Mesendoderm (in vitro differentiated cells): ENCODE results near the gene PKD2.
"Not testable (repeated sequence)": the region's sequence is repeated elsewhere in the genome, so short reads cannot be mapped to it uniquely, and the experiment has no call there.

Source experiments
- DNase-seq: peaks from one replicate; pipeline ENCODE4 v3.0.0; 2013
- H2AK5ac ChIP-seq: 2 replicates; pipeline ENCODE4 v1.6.1; 2013; ENCODE audit warnings: low read length, inconsistent platforms
- H2BK120ac ChIP-seq: 2 replicates; pipeline ENCODE4 v1.6.1; 2013; ENCODE audit warnings: low read depth, mild to moderate bottlenecking, low read length, moderate library complexity, mixed read lengths
- H2BK15ac ChIP-seq: replicated peaks from 2 replicates; pipeline ENCODE4 v1.6.1; 2013; ENCODE audit warnings: low read depth, mild to moderate bottlenecking, moderate library complexity
- H2BK5ac ChIP-seq: 2 replicates; pipeline ENCODE4 v1.6.1; 2013; ENCODE audit warnings: low read length, inconsistent platforms
- H3K18ac ChIP-seq: 2 replicates; pipeline ENCODE4 v1.6.1; 2013; ENCODE audit warnings: mild to moderate bottlenecking, low read length, mixed read lengths
- H3K23ac ChIP-seq: one replicate; pipeline ENCODE4 v1.6.1; 2013; ENCODE audit warnings: low read length
- H3K27ac ChIP-seq: 2 replicates; pipeline ENCODE4 v1.5.1; 2013; ENCODE audit warnings: low read depth, mild to moderate bottlenecking, inconsistent platforms, low read length, moderate library complexity
- H3K27me3 ChIP-seq: 2 replicates; pipeline ENCODE4 v1.6.1; 2013; ENCODE audit warnings: low read length, control low read depth, mild to moderate bottlenecking, inconsistent platforms; ENCODE audit not compliant: insufficient read depth, poor library complexity
- H3K36me3 ChIP-seq: 2 replicates; pipeline ENCODE4 v1.6.1; 2013; ENCODE audit warnings: low read length, inconsistent platforms; ENCODE audit not compliant: control insufficient read depth, insufficient read depth
- H3K4ac ChIP-seq: one replicate; pipeline ENCODE4 v1.6.1; 2013; ENCODE audit warnings: low read depth, mild to moderate bottlenecking, low read length, moderate library complexity
- H3K4me1 ChIP-seq: 2 replicates; pipeline ENCODE4 v1.6.1; 2013; ENCODE audit warnings: low read depth, low read length, inconsistent platforms; ENCODE audit not compliant: control insufficient read depth
- H3K4me2 ChIP-seq: 2 replicates; pipeline ENCODE4 v1.6.1; 2013; ENCODE audit warnings: low read length
- H3K4me3 ChIP-seq: 2 replicates; pipeline ENCODE4 v1.5.1; 2013; ENCODE audit warnings: mild to moderate bottlenecking, low read length
- H3K56ac ChIP-seq: one replicate; pipeline ENCODE4 v1.6.1; 2013; ENCODE audit warnings: low read length
- H3K79me1 ChIP-seq: 2 replicates; pipeline ENCODE4 v1.6.1; 2013; ENCODE audit warnings: low read length, inconsistent platforms
- H3K79me2 ChIP-seq: 2 replicates; pipeline ENCODE4 v1.6.1; 2013; ENCODE audit warnings: mild to moderate bottlenecking, low read length; ENCODE audit not compliant: control insufficient read depth, insufficient read depth
- H3K9ac ChIP-seq: 2 replicates; pipeline ENCODE4 v1.6.1; 2013; ENCODE audit warnings: low read length, inconsistent platforms
- H4K5ac ChIP-seq: one replicate; pipeline ENCODE4 v1.6.1; 2013; ENCODE audit warnings: low read length
- H4K8ac ChIP-seq: one replicate; pipeline ENCODE4 v1.6.1; 2013; ENCODE audit warnings: low read depth, mild to moderate bottlenecking, control low read depth, low read length, moderate library complexity
- WGBS: extraction: QIAGEN DNeasy Blood & Tissue Kit; methylation state at CpG from one replicate; pipeline ENCODE4 v1.1.7; 2013; ENCODE audit warnings: low lambda C conversion rate, missing lambda C conversion rate; ENCODE audit not compliant: insufficient coverage; ENCODE audit errors: extremely low coverage; 5-methylcytosine and 5-hydroxymethylcytosine counted together

The PKD2 gene

DNA sequence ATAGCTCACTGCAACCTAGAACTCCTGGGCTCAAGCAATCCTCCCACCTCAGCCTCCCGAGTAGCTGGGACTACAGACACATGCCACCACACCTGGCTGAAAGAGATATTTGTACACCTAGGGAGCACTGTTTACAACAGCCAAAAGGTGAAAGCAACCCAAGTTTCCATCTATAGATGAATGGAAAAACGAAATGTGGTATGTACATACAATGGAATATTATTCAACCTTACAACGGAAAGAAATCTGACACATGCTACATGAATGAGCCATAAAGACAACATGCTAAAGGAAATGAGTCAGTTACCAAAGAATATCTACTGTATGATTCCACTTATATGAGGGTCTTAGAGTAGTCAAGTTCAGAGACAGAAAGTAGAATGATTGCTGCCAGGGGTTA is 98.8 kb downstream of the PKD2 start:
- Histone ChIP-seq H2BK120ac (no peak overlapping the region), H3K27ac (no peak overlapping the region), H3K4ac (no peak overlapping the region), H3K4me3 (no peak overlapping the region), H2AK5ac (no peak overlapping the region), H3K36me3 (no peaks in the 10 kb centered on the region), H4K8ac (no peak overlapping the region), H3K79me1 (no peaks in the 10 kb centered on the region), H3K56ac (no peak overlapping the region), H2BK5ac (no peak overlapping the region), H3K4me1 (no peaks in the 10 kb centered on the region), H3K79me2 (no peaks in the 10 kb centered on the region), H3K27me3 (no peaks in the 10 kb centered on the region), H2BK15ac (no peak overlapping the region), H3K18ac (no peak overlapping the region), H4K5ac (no peak overlapping the region), H3K23ac (no peak overlapping the region), H3K9ac (no peak overlapping the region), H3K4me2 (no peak overlapping the region)
- no peak for DNase-seq
- no CpG with 5 or more reads among the region's 3 CpGs for WGBS

DNA sequence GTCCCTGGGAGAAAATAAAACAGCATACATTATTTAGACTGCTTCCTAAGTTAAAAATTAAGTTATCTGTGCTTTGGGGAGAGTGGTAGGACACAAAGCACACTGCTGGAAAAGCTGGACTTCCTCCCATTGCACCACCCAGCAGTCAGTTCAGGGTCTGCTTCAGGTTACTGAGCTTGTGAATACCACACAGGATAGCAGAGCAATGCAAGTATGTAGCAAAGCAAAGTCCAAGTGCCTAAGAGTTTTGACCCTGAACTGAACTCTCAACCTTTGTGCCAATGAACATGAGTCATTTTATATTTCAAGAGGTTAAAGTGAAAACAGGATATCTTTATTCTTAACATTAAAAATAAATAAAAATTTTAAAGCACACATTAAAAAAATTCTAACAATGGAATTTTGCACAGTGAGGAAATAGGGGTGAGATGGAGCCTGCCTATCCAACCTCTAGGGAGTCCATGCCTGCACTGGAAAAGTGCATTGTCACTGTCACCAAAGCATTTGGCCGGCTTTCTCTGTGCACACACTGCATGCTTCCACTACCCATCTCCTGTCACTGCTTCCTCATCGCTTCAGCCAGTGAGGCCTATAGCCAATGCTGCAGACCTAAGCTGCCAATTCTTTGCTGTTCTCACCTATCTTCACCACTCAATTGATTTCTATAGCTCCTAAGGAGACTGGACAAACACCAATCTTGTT is 100.1 kb downstream of the PKD2 start:
- Histone ChIP-seq H3K4me2 (no peak overlapping the region), H2BK5ac (no peak overlapping the region), H3K79me2 (no peaks in the 10 kb centered on the region), H3K4ac (no peak overlapping the region), H4K5ac (no peak overlapping the region), H3K27me3 (no peaks in the 10 kb centered on the region), H3K56ac (no peak overlapping the region), H3K79me1 (no peaks in the 10 kb centered on the region), H4K8ac (no peak overlapping the region), H3K4me1 (no peaks in the 10 kb centered on the region), H2BK15ac (no peak overlapping the region), H3K4me3 (no peak overlapping the region), H3K36me3 (no peaks in the 10 kb centered on the region), H3K27ac (no peak overlapping the region), H3K18ac (no peak overlapping the region), H2AK5ac (no peak overlapping the region), H3K9ac (no peak overlapping the region), H2BK120ac (no peak overlapping the region), H3K23ac (no peak overlapping the region)
- DNase-seq = no peak
- no CpG with 5 or more reads among the region's 2 CpGs for WGBS

DNA sequence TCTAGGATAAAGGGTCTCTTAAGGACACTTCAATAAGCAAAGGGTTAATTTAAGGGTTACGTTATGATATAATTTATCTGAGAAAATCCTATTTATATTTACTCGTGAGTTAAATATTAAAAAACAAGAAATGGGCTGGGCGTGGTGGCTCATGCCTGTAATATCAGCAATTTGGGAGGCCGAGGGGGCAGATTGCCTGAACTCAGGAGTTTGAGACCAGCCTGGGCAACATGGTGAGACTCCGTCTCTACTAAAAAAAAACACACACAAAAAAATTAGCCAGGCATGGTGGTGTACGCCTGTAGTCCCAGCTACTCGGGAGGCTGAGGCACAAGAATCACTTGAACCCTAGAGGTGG is 100.7 kb downstream of the PKD2 start:
- not testable (repeated sequence) for H2BK120ac ChIP-seq, DNase-seq, H3K36me3 ChIP-seq, H4K5ac ChIP-seq, H3K4me1 ChIP-seq, H3K4ac ChIP-seq, H3K4me3 ChIP-seq, H3K79me1 ChIP-seq, H3K79me2 ChIP-seq, H3K9ac ChIP-seq, H3K27me3 ChIP-seq, H4K8ac ChIP-seq, H3K4me2 ChIP-seq, H2BK5ac ChIP-seq, H3K18ac ChIP-seq, H2BK15ac ChIP-seq, H3K56ac ChIP-seq, H3K27ac ChIP-seq, H3K23ac ChIP-seq, H2AK5ac ChIP-seq
- no CpG with 5 or more reads among the region's 7 CpGs for WGBS

DNA sequence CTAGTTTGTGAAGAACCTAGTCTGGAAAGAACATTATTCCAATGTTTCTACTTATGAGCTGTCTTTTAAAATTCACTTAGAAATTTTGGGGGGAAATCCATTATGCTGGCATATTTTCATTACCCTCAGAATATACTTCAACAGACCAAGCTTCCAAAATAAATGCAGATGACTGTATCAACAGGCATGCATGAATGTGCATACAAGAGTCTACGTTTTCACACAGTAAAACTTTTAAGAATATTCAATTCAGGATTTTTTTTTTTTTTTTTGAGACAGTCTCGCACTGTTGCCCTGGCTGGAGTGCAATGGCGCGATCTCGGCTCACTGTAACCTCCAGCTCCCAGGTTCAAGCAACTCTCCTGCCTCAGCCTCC is 101.3 kb downstream of the PKD2 start:
- Histone ChIP-seq H3K27ac (no peak overlapping the region), H3K4me1 (no peaks in the 10 kb centered on the region), H3K56ac (no peak overlapping the region), H4K8ac (no peak overlapping the region), H4K5ac (no peak overlapping the region), H3K27me3 (no peaks in the 10 kb centered on the region), H3K9ac (no peak overlapping the region), H3K4ac (no peak overlapping the region), H3K4me2 (no peak overlapping the region), H3K36me3 (no peaks in the 10 kb centered on the region), H2BK120ac (no peak overlapping the region), H2BK5ac (no peak overlapping the region), H3K79me1 (no peaks in the 10 kb centered on the region), H2AK5ac (no peak overlapping the region), H3K4me3 (no peak overlapping the region), H3K18ac (no peak overlapping the region), H2BK15ac (no peak overlapping the region), H3K79me2 (no peaks in the 10 kb centered on the region), H3K23ac (no peak overlapping the region)
- WGBS = no CpG with 5 or more reads among the region's 5 CpGs
- DNase-seq = no peak

DNA sequence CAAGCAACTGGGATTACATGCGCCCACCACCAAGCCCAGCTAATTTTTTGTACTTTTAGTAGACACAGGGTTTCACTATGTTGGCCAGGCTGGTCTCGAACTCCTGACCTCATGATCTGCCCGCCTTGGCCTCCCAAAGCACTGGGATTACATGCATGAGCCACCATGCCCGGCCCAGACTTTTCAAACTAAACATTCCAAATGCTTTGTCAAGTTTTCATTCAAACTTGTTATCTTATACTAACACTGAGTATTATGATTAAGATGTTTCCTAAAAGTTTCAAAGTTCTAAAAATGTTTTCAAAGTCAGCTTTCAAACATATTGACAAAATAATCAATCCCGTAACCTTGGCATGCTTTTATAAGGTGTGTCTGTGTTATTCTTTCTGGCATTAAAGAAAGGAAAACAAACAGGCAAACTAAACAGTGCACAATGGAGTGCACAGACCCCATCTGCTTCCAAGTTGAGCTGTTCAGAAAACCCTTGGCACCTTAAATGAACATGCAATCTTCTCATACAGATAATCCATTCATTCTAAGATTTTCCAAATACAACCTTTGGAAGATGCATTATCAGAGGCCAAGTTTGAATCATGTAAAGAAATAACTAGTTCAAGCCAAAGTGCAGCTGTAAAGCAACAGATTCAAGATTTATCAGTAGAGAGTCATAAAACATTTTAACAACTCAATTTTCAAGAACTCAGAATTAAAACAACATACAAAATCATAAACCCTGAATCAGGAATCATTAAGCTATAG is 101.9 kb downstream of the PKD2 start:
- Histone ChIP-seq H3K9ac (no peak overlapping the region), H2AK5ac (no peak overlapping the region), H3K23ac (no peak overlapping the region), H3K27ac (no peak overlapping the region), H3K18ac (no peak overlapping the region), H3K36me3 (no peaks in the 10 kb centered on the region), H2BK5ac (no peak overlapping the region), H3K4me3 (no peak overlapping the region), H3K56ac (no peak overlapping the region), H3K4ac (no peak overlapping the region), H3K79me2 (no peaks in the 10 kb centered on the region), H3K27me3 (no peaks in the 10 kb centered on the region), H4K8ac (no peak overlapping the region), H3K4me2 (no peak overlapping the region), H3K4me1 (no peaks in the 10 kb centered on the region), H2BK15ac (no peak overlapping the region), H3K79me1 (no peaks in the 10 kb centered on the region), H2BK120ac (no peak overlapping the region), H4K5ac (no peak overlapping the region)
- no peak for DNase-seq
- no CpG with 5 or more reads among the region's 5 CpGs for WGBS

DNA sequence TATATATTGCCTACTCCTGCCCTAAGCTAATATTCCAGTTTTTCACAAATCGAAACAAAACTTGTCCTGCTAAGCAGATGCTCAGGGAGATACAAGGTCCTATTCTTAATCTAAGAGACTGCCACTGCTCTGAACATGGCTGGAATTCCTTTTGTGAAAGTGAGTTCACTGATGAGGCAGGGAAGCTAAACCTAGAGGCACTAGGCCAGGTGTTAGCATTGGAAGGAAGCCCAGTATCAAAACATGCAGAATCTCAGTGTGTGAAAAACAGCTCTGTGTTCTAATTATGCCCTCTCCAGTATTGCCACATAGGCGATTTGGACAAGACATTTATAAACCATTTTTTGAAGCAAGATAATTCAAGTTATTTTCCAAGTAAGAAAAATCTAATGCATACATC is 103.4 kb downstream of the PKD2 start:
- H3K36me3 ChIP-seq = no peaks in the 10 kb centered on the region
- H4K8ac ChIP-seq = no peak overlapping the region
- H3K4me3 ChIP-seq = no peak overlapping the region
- H2BK5ac ChIP-seq = no peak overlapping the region
- no peaks in the 10 kb centered on the region for H3K27me3 ChIP-seq
- H3K18ac ChIP-seq = no peak overlapping the region
- no peak overlapping the region for H2BK15ac ChIP-seq
- no peak overlapping the region for H3K4me2 ChIP-seq
- no peak for DNase-seq
- H2AK5ac ChIP-seq = no peak overlapping the region
- no peak overlapping the region for H2BK120ac ChIP-seq
- H3K79me1 ChIP-seq = no peaks in the 10 kb centered on the region
- H3K23ac ChIP-seq = no peak overlapping the region
- H3K79me2 ChIP-seq = no peaks in the 10 kb centered on the region
- no peak overlapping the region for H3K4ac ChIP-seq
- H3K9ac ChIP-seq = no peak overlapping the region
- no peaks in the 10 kb centered on the region for H3K4me1 ChIP-seq
- H4K5ac ChIP-seq = no peak overlapping the region
- no CpG with 5 or more reads among the region's 2 CpGs for WGBS
- H3K56ac ChIP-seq = no peak overlapping the region
- no peak overlapping the region for H3K27ac ChIP-seq
